D721Med (cell line): ENCODE measurements around the gene PRKG1.

ENCODE experiments used
- DNase-seq: peaks from one replicate; pipeline ENCODE4 v3.0.0; 2011; ENCODE audit warnings: low spot score; ENCODE audit not compliant: insufficient read length
- FAIRE-seq: peaks from 2 replicates; lab custom pipeline; 2011; peaks lifted over from hg19 to GRCh38; lab: Jason Lieb, UNC
- CTCF ChIP-seq: IDR thresholded peaks from 2 replicates; pipeline ENCODE4 v1.5.1; 2012; ENCODE audit warnings: mild to moderate bottlenecking, control low read depth; ENCODE audit not compliant: insufficient read depth; ENCODE audit errors: missing control alignments

The PRKG1 gene

GRCh38 chr10:51357170-51357569 is 282.9 kb downstream of the PRKG1 start:
- DNase-seq = no peak
- TF ChIP-seq CTCF = no peak
- no peak for FAIRE-seq

DNA sequence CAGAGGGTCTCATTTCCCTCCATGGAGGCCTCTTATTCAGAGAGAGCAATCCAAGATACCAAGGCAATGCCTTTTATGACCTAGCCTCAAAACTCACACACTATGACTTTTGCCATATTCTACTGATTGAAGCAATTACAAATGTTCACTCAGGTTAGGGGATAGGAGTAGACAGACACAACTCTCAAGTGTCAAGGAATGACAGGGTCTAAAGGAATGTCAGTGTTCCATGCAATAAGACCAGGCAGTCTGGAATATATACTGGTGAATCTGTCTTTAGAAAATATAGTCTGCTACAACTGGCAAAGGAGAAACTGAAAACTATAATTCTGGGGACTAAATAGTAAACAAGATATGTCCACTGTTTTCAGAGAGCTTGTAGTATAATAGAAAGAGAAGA is 283.9 kb downstream of the PRKG1 start:
- no peak for FAIRE-seq
- no peak for DNase-seq
- no peak for TF ChIP-seq CTCF

GRCh38 chr10:51363415-51363814 is 289.1 kb downstream of the PRKG1 start:
- DNase-seq (no peak), FAIRE-seq (no peak)
- no peak for TF ChIP-seq CTCF

DNA sequence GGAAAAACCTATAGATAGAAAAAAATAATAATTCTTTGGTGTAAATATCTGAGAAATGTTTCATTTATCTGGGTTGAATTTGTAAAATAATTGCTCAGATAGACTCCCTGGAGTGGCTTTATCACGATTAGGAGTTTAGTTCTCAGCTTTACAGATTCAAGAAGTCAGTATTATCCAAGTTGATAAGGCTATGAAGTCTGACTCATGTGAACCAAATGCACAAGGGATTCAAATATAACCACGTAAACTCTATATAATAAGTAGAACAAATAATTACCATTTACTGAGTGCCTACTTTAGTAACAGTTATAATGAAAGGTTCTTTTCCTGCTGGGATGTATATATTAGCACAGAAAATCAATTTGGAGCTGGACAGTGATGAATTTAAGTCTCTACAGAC is 290.4 kb downstream of the PRKG1 start:
- no peak for FAIRE-seq
- no peak for TF ChIP-seq CTCF
- no peak for DNase-seq

DNA sequence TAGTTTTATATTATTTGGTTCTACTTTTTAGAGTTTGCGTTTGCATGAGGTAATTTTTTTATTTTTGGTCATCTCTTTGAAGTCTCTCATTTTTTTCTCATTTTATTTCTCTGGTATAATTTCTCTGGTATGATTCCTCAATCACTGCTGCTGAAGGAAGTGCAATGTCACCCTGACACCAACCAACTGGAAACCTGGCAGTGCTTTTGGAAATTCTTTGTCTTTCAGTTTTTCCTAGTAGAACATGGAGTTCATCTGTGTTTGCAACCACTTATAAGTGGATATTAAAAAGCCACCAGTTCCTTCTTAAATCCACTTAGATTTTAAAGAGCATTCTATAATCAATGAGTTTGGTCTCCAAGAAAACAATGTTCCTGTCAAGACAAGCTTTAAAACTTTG is 291.8 kb downstream of the PRKG1 start:
- no peak for TF ChIP-seq CTCF
- no peak for DNase-seq
- FAIRE-seq = no peak

DNA sequence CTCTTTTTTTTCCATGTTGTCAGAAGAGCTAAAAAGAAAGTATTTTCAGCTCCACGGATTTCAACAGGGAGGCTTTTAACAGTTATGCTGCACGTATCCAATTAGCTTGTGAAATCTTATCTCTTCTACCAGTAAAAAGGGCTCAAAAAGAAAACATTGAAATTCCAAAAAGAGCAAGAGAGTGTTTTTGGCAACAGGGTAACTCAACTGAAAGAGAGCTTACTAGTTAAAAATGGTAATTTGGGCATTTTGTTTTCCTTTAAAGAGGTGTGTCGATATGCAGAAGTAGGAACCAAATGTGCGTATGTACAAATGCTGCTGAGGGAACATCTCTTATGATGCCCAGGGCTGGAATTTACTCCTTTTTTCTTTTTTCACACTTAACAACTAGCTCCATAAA is 292.8 kb downstream of the PRKG1 start:
- TF ChIP-seq CTCF = no peak
- DNase-seq (no peak), FAIRE-seq (no peak)

DNA sequence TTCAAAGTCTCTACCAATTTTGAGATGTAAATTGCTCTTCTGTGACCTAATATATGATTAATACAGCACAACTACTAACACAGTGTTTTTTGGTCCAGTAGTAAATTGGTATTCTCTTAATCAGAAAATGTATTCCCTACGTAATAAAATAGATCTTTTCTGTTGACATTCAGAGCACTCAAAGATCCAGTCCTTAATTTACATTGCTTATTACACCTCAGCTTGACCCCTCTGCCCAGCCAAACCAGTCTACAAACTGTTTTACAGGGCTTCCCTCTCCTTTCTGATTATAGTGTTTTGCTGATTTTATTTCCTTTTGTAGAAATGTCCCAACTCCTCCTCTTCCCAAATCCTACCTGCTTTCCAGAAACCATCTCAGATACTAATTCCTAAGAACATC is 293.4 kb downstream of the PRKG1 start:
- DNase-seq = no peak
- no peak for FAIRE-seq
- no peak for TF ChIP-seq CTCF
